WTC11 (cell line): ENCODE data around the gene MTHFS. TPM values are rescaled to one million over a fixed set of nuclear protein-coding genes. Genes with fewer than 3 reads are reported as not detected.

Source experiments
- ATAC-seq: fragments of 200-7000 bp; cut with Tn5 transposase; 2 replicates; pipeline ENCODE4 v1.10.0; 2021; ENCODE audit warnings: mild to moderate bottlenecking, moderate library complexity
- CTCF ChIA-PET: fragments of 300-600 bp; sonication (Branson Sonifier 250); formaldehyde crosslinking; loops from one replicate; lab custom pipeline; 2021; ENCODE audit warnings: antibody characterized with exemption; lab: Charles Lee
- POLR2A ChIA-PET: fragments of 350-600 bp; sonication (Branson Sonifier 250); formaldehyde crosslinking; loops from one replicate; lab custom pipeline; 2021; ENCODE audit warnings: antibody characterized with exemption; lab: Charles Lee
- DNase-seq: peaks from one replicate; pipeline ENCODE4 v3.0.0; 2021; ENCODE audit warnings: low spot score
- H3K27ac Mint-ChIP-seq: 2 replicates; pipeline ENCODE4 v1.8.0; 2021; ENCODE audit warnings: mixed read lengths
- H3K27me3 Mint-ChIP-seq: 2 replicates; pipeline ENCODE4 v1.8.0; 2021; ENCODE audit warnings: low read depth, mild to moderate bottlenecking, moderate library complexity, mixed read lengths
- H3K36me3 Mint-ChIP-seq: 2 replicates; pipeline ENCODE4 v1.8.0; 2021; ENCODE audit warnings: mixed read lengths
- H3K4me1 Mint-ChIP-seq: 2 replicates; pipeline ENCODE4 v1.8.0; 2022; ENCODE audit warnings: mixed read lengths
- H3K4me3 Mint-ChIP-seq: 2 replicates; pipeline ENCODE4 v1.8.0; 2021; ENCODE audit warnings: mild to moderate bottlenecking, moderate library complexity, mixed read lengths
- H3K9me3 Mint-ChIP-seq: 2 replicates; pipeline ENCODE4 v1.8.0; 2021; ENCODE audit warnings: mixed read lengths
- FOXP1 ChIP-seq: sonication (generic); formaldehyde crosslinking; IDR thresholded peaks from 2 replicates; pipeline ENCODE4 v1.8.0; 2022; ENCODE audit warnings: missing genetic modification reagents, mild to moderate bottlenecking, moderate library complexity, borderline replicate concordance
- FOXP4 ChIP-seq: sonication (generic); formaldehyde crosslinking; IDR thresholded peaks from 2 replicates; pipeline ENCODE4 v1.8.0; 2022; ENCODE audit warnings: mild to moderate bottlenecking, missing genetic modification reagents
- GABPB1 ChIP-seq: sonication (generic); formaldehyde crosslinking; IDR thresholded peaks from 2 replicates; pipeline ENCODE4 v1.8.1; 2023; ENCODE audit warnings: mild to moderate bottlenecking, missing genetic modification reagents
- NFE2L1 ChIP-seq: sonication (generic); formaldehyde crosslinking; IDR thresholded peaks from 2 replicates; pipeline ENCODE4 v1.8.1; 2023; ENCODE audit warnings: missing genetic modification reagents
- NFYB ChIP-seq: sonication (generic); formaldehyde crosslinking; conservative IDR thresholded peaks from 2 replicates; pipeline ENCODE4 v1.8.0; 2022; ENCODE audit warnings: low read depth, missing genetic modification reagents
- PRRX2 ChIP-seq: fragments of 250-450 bp; sonication (Bioruptor Pico); IDR thresholded peaks from 2 replicates; pipeline ENCODE4 v1.8.0; 2021; ENCODE audit warnings: mild to moderate bottlenecking
- ZNF416 ChIP-seq: fragments of 250-450 bp; sonication (Bioruptor Pico); IDR thresholded peaks from 2 replicates; pipeline ENCODE4 v1.9.0; 2021; ENCODE audit warnings: mild to moderate bottlenecking, inconsistent platforms
- ZNF423 ChIP-seq: fragments of 250-450 bp; sonication (Bioruptor Pico); IDR thresholded peaks from 2 replicates; pipeline ENCODE4 v2.1.2; 2022; ENCODE audit warnings: mild to moderate bottlenecking, moderate library complexity
- ZNF425 ChIP-seq: fragments of 250-450 bp; sonication (Bioruptor Pico); conservative IDR thresholded peaks from 2 replicates; pipeline ENCODE4 v1.9.0; 2021; ENCODE audit warnings: mild to moderate bottlenecking
- total RNA-seq: library from RNA; stranded (reverse); gene quantifications from 3 replicates; pipeline ENCODE4 v1.2.3, GENCODE V29; 2021
- TF ChIP-seq, protein P1 (sequence below): sonication (generic); formaldehyde crosslinking; IDR thresholded peaks from 2 replicates; pipeline ENCODE4 v1.8.1; 2022; ENCODE audit warnings: missing genetic modification reagents, borderline replicate concordance
- TF ChIP-seq, protein P2 (sequence below): sonication (generic); formaldehyde crosslinking; IDR thresholded peaks from 2 replicates; pipeline ENCODE4 v1.8.1; 2023; ENCODE audit warnings: mild to moderate bottlenecking, moderate library complexity, missing genetic modification reagents
- TF ChIP-seq, protein P3 (sequence below): sonication (generic); formaldehyde crosslinking; IDR thresholded peaks from 2 replicates; pipeline ENCODE4 v1.8.1; 2023; ENCODE audit warnings: mild to moderate bottlenecking, missing genetic modification reagents

The MTHFS gene
- total RNA-seq, 1 experiment from 2014 or later = 24.8 TPM

- TF ChIP-seq, protein P1, sequence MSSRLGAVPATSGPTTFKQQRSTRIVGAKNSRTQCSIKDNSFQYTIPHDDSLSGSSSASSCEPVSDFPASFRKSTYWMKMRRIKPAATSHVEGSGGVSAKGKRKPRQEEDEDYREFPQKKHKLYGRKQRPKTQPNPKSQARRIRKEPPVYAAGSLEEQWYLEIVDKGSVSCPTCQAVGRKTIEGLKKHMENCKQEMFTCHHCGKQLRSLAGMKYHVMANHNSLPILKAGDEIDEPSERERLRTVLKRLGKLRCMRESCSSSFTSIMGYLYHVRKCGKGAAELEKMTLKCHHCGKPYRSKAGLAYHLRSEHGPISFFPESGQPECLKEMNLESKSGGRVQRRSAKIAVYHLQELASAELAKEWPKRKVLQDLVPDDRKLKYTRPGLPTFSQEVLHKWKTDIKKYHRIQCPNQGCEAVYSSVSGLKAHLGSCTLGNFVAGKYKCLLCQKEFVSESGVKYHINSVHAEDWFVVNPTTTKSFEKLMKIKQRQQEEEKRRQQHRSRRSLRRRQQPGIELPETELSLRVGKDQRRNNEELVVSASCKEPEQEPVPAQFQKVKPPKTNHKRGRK = no peak
Measured at GRCh38 chr15:79896131-79896633, 632 bp downstream of the MTHFS start (continued).

GRCh38 chr15:79887054-79887930 is 9.5 kb downstream of the MTHFS start:
- ATAC-seq (no peak), DNase-seq (no peak)
- TF ChIP-seq ZNF423 (CRISPR knock-in tag) = no peak
- TF ChIP-seq ZNF416 = no peak
- TF ChIP-seq, protein P2, sequence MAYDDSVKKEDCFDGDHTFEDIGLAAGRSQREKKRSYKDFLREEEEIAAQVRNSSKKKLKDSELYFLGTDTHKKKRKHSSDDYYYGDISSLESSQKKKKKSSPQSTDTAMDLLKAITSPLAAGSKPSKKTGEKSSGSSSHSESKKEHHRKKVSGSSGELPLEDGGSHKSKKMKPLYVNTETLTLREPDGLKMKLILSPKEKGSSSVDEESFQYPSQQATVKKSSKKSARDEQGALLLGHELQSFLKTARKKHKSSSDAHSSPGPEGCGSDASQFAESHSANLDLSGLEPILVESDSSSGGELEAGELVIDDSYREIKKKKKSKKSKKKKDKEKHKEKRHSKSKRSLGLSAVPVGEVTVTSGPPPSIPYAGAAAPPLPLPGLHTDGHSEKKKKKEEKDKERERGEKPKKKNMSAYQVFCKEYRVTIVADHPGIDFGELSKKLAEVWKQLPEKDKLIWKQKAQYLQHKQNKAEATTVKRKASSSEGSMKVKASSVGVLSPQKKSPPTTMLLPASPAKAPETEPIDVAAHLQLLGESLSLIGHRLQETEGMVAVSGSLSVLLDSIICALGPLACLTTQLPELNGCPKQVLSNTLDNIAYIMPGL = no peak
- TF ChIP-seq FOXP1 (CRISPR knock-in tag) = no peak
- TF ChIP-seq, protein P3, sequence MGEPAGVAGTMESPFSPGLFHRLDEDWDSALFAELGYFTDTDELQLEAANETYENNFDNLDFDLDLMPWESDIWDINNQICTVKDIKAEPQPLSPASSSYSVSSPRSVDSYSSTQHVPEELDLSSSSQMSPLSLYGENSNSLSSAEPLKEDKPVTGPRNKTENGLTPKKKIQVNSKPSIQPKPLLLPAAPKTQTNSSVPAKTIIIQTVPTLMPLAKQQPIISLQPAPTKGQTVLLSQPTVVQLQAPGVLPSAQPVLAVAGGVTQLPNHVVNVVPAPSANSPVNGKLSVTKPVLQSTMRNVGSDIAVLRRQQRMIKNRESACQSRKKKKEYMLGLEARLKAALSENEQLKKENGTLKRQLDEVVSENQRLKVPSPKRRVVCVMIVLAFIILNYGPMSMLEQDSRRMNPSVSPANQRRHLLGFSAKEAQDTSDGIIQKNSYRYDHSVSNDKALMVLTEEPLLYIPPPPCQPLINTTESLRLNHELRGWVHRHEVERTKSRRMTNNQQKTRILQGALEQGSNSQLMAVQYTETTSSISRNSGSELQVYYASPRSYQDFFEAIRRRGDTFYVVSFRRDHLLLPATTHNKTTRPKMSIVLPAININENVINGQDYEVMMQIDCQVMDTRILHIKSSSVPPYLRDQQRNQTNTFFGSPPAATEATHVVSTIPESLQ = no peak
- TF ChIP-seq FOXP4 (CRISPR knock-in tag) = no peak
- no peak for TF ChIP-seq NFYB (CRISPR knock-in tag)
- no peak overlapping the region for H3K4me3 Mint-ChIP-seq
- H3K4me1 Mint-ChIP-seq = peaks cover 3% of the 10 kb centered on the region; the same call in 1 of the 2 replicates
- H3K36me3 Mint-ChIP-seq = peaks cover 46% of the 10 kb centered on the region
- no peak overlapping the region for H3K27ac Mint-ChIP-seq
- no peaks in the 10 kb centered on the region for H3K9me3 Mint-ChIP-seq
- ChIA-PET POLR2A (no interaction called here), CTCF (interaction anchor here (1.2 to 1.3 kb wide), 2 partner anchors 34 to 37 kb away, joined by 3 read pairs; no protein-coding TSS in a partner anchor)
- no peaks in the 10 kb centered on the region for H3K27me3 Mint-ChIP-seq

- Mint-ChIP-seq H3K36me3 (peaks cover 52% of the 10 kb centered on the region), H3K9me3 (no peaks in the 10 kb centered on the region), H3K27me3 (no peaks in the 10 kb centered on the region), H3K4me3 (no peak overlapping the region), H3K27ac (no peak overlapping the region), H3K4me1 (peaks cover 3% of the 10 kb centered on the region; the same call in 1 of the 2 replicates)
- ChIA-PET CTCF (interaction anchor here (1.2 to 1.3 kb wide), 2 partner anchors 33 to 36 kb away, joined by 3 read pairs; no protein-coding TSS in a partner anchor), POLR2A (no interaction called here)
- no peak for DNase-seq
- ATAC-seq = no peak
- TF ChIP-seq NFE2L1 (CRISPR knock-in tag) (no peak), GABPB1 (CRISPR knock-in tag) (peak; percentile 93)
Measured at GRCh38 chr15:79886124-79886523, 10.7 kb downstream of the MTHFS start.

GRCh38 chr15:79884204-79884596 is 12.6 kb downstream of the MTHFS start:
- H3K4me3 Mint-ChIP-seq = no peak overlapping the region
- no peak overlapping the region for H3K27ac Mint-ChIP-seq
- H3K36me3 Mint-ChIP-seq = peaks cover 70% of the 10 kb centered on the region
- CTCF ChIA-PET = no interaction called here
- no peaks in the 10 kb centered on the region for H3K4me1 Mint-ChIP-seq
- ATAC-seq (no peak), DNase-seq (no peak)
- POLR2A ChIA-PET = no interaction called here
- H3K9me3 Mint-ChIP-seq = peaks cover 12% of the 10 kb centered on the region
- H3K27me3 Mint-ChIP-seq = no peaks in the 10 kb centered on the region
- TF ChIP-seq ZNF425 (CRISPR knock-in tag) (no peak), FOXP4 (CRISPR knock-in tag) (no peak), PRRX2 (CRISPR knock-in tag) (no peak)
